Inflammatory macrophage (primary cell): ENCODE measurements around the gene PLXNA4.

ENCODE experiments used
- DNase-seq, 2 donors: peaks; one replicate each; pipeline ENCODE4 v3.0.0-alpha.2; 2020 to 2022

Gene PLXNA4

GRCh38 chr7:132592231-132592920, 16.1 kb upstream of the PLXNA4 start:
- no peak for DNase-seq

- no peak for DNase-seq
These were observed 13.9 kb upstream of the PLXNA4 start for GRCh38 chr7:132590162-132590561.

- DNase-seq = no peak
These were observed 12.3 kb upstream of the PLXNA4 start for GRCh38 chr7:132588596-132588995.

- no peak for DNase-seq
These were observed 8.7 kb upstream of the PLXNA4 start for GRCh38 chr7:132584796-132585494.

DNA sequence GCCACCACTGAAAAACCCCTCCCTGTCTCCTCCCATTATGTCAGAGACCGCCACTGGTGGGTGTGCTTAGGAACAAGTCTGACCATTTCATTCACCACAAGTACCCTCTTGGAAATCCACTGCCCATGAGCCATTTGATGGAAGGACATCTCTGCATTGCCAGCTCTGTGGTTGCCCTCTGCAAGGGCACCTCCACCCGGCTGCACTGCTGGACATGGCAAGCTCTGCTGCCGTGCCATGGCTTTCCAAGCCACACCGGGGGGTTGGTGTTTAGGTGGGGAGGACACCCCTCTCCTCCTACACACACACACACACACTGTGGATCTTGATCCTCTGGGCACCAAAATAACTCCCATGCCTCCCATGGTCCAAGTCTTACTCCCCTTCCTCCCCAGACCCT, 5.2 kb upstream of the PLXNA4 start:
- no peak for DNase-seq

GRCh38 chr7:132580717-132581285, 4.5 kb upstream of the PLXNA4 start:
- peak; percentile 24 to 54 for DNase-seq

- no peak for DNase-seq
These were observed 4.0 kb upstream of the PLXNA4 start for GRCh38 chr7:132580277-132580676.

GRCh38 chr7:132579260-132579899, 3.1 kb upstream of the PLXNA4 start:
- DNase-seq = no peak

DNA sequence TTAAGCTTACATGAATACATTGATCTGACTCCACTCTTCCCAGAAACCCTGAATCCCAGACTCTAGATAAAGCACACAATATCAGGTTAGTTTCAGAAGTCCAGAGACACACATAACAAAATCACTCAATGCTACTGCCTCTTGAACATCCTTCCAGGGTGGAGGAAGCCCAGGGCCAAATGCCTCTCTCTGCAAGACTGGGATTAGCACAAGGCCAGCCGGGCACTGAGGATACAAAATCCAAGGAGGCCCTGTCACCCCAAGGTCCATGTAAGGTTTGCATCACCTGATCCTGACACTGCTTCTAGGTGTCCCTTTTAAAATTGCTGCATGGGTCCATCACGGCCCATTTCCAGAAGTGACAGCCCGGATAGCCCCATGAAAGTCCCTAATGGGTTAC, 2.6 kb upstream of the PLXNA4 start:
- DNase-seq = no peak

DNA sequence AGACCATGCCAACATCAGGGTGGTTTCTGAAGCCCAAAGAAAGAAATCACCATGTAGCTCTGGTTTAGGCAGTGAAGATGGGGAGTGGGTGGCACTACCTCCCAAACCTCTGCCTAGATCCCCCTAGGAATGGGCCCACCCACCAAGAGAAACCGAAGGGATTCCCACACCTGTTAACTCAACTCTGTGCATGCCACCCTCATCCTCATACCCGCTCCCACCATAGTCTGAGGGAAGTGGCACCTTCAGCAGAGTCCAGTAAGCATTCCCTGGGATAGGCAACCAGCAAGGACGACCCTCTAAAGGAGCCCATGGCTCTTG, 1.7 kb upstream of the PLXNA4 start:
- no peak for DNase-seq

DNA sequence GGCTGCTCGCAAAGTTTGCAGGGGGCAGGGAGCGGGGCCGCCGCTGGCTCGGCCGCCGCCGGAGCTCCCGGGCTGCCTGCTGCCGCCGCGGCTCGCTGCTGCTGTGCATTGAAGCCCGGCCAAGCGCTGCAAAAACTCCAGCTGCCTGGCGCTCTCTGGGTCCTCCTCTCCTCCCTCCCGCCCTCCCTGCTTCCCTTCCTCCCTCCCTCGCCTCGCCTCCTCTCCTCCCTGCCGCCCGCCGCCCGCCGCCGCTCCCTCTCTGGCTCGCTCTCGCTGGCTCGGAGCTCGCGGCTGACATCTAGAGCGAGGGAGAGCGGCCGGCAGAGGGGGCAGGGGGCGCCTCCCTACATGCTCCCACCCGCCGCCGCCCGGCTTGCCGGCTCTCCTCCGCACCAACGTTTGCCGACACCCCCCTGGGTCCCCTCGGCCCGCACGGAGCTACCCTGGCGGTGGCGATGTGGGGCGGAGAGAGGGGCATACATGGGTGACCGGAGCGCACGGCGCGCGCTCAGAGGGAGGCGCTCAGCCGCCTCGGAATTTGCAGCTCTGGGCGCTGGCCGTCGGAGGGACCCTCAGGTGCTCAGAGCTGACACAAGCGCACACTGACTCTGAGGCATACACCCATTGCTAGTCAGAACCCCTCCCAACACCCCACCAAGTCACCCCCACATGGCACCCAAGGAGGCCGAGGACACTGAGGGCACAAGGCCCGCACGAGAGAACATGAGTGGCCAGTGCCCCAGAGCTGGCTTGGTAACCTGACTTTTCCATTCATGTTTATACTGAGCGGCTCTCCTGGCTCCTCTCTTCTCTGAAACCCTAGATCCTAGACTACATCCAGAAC, 1.2 kb upstream of the PLXNA4 start:
- DNase-seq = no peak

DNA sequence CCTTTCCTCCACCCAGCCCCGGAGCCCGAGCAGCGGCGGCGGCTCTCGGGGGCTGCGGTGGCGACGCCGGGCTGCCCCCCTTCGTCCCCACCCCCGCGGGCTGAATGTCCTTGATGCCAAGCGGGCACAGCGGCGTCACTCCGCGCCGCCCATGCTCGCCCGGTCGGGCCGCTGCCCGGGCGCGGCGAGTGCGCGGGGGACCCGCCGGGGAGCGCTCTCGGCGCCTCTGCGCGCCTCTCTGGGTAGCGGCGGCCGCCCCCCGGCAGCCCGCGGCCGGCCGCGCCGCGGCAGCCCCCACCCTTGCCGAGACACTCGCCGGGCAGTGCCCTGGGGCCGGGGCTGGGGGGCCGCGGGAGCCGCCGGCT, 433 bp upstream of the PLXNA4 start:
- DNase-seq = no peak

- no peak for DNase-seq
These were observed 770 bp downstream of the PLXNA4 start for GRCh38 chr7:132575419-132575981.

DNA sequence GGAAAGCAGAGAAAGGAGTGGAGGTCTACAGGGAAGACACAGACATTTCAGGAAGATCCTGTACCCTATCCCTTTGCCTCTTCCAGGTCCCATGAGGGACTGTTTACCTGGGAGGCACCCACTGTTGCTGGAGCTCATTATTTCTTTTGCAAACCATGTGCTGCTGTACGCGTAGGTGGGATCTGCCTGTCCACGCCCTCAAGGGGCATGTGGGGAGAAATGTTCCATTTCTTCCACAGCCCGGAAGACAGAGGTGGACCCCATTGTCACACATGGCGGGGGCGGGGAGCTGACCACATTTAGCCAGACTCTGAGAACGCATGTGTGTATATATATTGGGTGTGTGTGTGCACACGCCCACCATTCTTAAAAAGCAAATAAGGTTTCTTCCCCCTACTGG, 2.0 kb downstream of the PLXNA4 start:
- DNase-seq = no peak

- DNase-seq = no peak
These were observed 2.9 kb downstream of the PLXNA4 start for GRCh38 chr7:132573251-132573955.

DNA sequence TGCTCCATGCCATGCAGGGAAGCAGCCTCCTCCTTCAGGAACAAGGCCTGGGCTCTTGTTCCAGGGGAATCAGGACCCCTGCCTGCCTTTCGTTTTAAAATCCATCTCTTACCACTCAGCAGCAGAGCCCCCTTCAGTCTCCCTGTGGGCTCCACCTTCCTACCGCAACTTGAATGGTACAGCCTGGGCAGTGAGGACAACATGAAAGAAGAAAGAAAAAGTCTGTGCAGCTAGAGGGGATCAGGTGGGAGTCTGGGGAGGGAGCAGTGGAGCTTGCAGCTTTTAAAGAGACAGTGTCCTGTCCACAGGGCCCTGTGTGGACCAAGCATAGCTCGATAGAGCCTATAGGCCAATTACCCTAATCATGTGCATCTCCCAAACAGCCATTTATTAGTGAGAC, 3.7 kb downstream of the PLXNA4 start:
- no peak for DNase-seq

DNA sequence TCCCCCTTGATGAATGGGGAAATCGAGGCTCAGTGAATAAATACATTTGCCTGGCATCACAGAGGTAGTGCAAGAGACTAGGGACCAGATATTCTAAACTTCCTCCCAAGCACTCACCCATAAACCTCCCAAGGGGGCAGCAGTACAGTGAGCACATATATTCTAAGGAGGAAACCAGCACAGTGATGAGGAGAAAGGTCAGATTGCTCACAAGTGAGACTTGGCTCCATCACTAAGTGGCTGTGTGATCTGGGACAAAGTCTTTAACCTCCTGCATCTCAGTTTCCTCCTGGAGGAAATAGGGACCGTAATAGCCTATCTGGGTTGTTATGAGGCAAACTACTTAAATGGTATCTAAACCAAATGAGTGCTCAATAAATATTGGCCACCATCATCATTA, 4.3 kb downstream of the PLXNA4 start:
- DNase-seq = no peak

DNA sequence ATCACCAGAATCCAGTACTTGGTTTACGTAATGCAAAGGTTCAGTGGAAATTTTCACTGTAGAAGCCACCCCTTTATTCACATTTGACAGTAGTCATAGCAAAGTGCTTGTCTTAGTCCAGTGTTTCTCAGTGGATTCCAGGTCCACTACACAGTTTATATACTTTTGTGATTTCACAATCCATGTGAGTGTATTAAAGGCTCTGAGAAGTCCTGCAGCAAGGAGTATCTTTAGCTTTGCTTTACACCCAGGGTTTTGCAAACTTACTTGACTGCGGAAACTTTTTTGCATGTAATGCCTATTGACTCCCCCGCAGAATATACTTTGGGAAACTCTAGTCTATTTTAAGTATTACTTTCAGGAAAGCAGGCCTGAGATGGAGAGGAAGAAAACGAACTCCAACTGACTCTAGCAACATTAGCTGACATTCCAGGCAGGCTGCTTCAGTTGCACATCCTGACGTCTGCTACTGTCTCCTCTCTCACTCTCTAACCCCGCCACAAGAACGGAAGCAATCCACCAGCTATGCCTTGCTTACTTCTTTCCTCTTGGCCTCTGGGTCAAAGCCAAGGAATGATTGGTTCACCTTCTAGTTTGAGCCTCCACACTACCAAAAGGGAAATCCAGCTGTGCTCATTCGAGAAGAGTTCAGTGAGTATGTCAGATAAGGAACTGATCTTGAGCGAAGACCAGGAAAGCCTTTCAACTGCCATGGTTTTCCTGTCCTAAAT, 6.2 kb downstream of the PLXNA4 start:
- DNase-seq = no peak

DNA sequence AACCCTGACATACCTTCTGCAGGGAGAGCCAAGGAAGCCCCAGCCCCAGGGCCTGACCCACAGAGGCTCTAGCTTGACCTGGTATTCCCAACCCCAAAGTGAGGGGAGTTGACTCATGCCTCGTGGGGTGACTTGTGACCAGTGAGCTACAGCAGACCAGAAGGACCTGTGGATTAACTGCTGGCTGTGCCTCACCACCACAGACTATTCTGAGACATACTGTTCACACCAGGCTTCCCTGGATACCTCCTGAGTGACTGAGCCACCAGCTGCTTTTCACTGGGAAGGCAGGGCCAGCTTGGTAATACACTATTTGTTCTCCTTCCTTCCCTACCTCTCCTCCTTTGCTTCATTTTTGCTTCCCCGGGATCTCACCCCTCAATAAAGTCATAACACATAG, 7.3 kb downstream of the PLXNA4 start:
- no peak for DNase-seq

DNA sequence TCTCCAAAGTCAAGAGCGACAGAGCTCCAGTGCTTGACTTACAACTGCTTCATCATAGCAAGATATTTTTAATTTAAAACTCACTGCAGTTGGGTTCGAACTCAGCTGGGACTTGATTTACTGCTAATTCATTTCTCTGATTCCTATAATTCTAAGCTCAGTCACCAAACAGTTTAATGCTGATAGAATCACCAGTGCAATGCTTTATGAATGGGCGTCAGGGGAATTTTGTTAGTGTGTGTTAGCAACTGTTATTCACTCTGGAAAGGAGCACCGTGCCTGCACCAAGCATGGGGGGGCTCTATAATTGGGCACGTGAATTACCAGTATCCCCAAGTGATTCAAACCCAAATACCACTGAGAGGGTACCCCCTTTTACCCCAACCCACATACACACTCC, 10.4 kb downstream of the PLXNA4 start:
- no peak for DNase-seq

GRCh38 chr7:132565441-132565840, 10.8 kb downstream of the PLXNA4 start:
- DNase-seq = no peak
